Fibroblast of lung (primary cell): ENCODE data around the gene SERPINB7. TPM values are rescaled to one million over a fixed set of nuclear protein-coding genes. Genes with fewer than 3 reads are reported as not detected.
A peak's percentile ranks its signal among the peaks of the same experiment; 100 is the strongest.

Experiments
- DNase-seq, 2 donors: peaks; one replicate each; pipeline versions ENCODE4 v3.0.0 to v3.0.0-alpha.2; 2010; ENCODE audit warnings: low read depth in 2 of 2
- H2AFZ ChIP-seq: 2 replicates; pipeline ENCODE4 v1.5.1; 2012; ENCODE audit warnings: low read length, control low read depth, inconsistent platforms
- H3K27ac ChIP-seq: 2 replicates; pipeline ENCODE4 v1.5.1; 2011; ENCODE audit warnings: low read length, control low read depth; ENCODE audit not compliant: insufficient read depth
- H3K27me3 ChIP-seq: 2 replicates; pipeline ENCODE4 v1.5.1; 2011; ENCODE audit warnings: mild to moderate bottlenecking, low read length; ENCODE audit not compliant: control insufficient read depth, insufficient read depth
- H3K36me3 ChIP-seq: 2 replicates; pipeline ENCODE4 v1.5.1; 2011; ENCODE audit warnings: low read length; ENCODE audit not compliant: control insufficient read depth, insufficient read depth
- H3K4me1 ChIP-seq: 2 replicates; pipeline ENCODE4 v1.5.1; 2011; ENCODE audit warnings: low read length; ENCODE audit not compliant: control insufficient read depth, insufficient read depth; ENCODE audit errors: extremely low read depth
- H3K4me2 ChIP-seq: 2 replicates; pipeline ENCODE4 v1.5.1; 2011; ENCODE audit warnings: low read length, control low read depth; ENCODE audit not compliant: insufficient read depth; ENCODE audit errors: extremely low read depth
- H3K4me3 ChIP-seq, 4 experiments: fragments of 200-600 bp in 1 of 4; sonication (generic) in 1 of 4; replicated peaks in 1 of 4; 2 replicates each; pipeline ENCODE4 v1.5.1; 2011 to 2016; ENCODE audit warnings: low read length in 4 of 4, low read depth in 3 of 4, mild to moderate bottlenecking in 3 of 4, control low read depth in 2 of 4, inconsistent platforms in 1 of 4, mixed read lengths in 1 of 4; ENCODE audit not compliant: insufficient read depth in 1 of 4; ENCODE audit errors: control extremely low read depth in 1 of 4
- H3K79me2 ChIP-seq: 2 replicates; pipeline ENCODE4 v1.5.1; 2012; ENCODE audit warnings: mild to moderate bottlenecking, low read length, inconsistent platforms; ENCODE audit not compliant: control insufficient read depth, insufficient read depth
- H3K9ac ChIP-seq: 2 replicates; pipeline ENCODE4 v1.5.1; 2011; ENCODE audit warnings: mild to moderate bottlenecking, low read length, control low read depth; ENCODE audit not compliant: insufficient read depth
- H3K9me3 ChIP-seq: 2 replicates; pipeline ENCODE4 v1.5.1; 2012; ENCODE audit warnings: low read depth, low read length; ENCODE audit not compliant: control insufficient read depth, insufficient read depth
- H4K20me1 ChIP-seq: 2 replicates; pipeline ENCODE4 v1.5.1; 2011; ENCODE audit warnings: low read length; ENCODE audit not compliant: control insufficient read depth, insufficient read depth; ENCODE audit errors: extremely low read depth
- EZH2 ChIP-seq: IDR thresholded peaks from 2 replicates; pipeline ENCODE4 v1.5.1; 2012; ENCODE audit warnings: low read length, control low read depth, mild to moderate bottlenecking; ENCODE audit errors: missing control alignments
- polyA plus RNA-seq, 2 donors: library from polyadenylated mRNA; depleted of rRNA in 1 of 2; stranded (reverse) in 1 of 2; unstranded in 1 of 2; fragments of >200 nt; gene quantifications; 2 replicates each; pipeline ENCODE4 v1.2.1, GENCODE V29; 2011 to 2012; ENCODE audit warnings: missing spikeins in 1 of 2
- total RNA-seq: library from RNA; depleted of rRNA; stranded (reverse); fragments of >200 nt; gene quantifications from 2 replicates; pipeline ENCODE4 v1.2.1, GENCODE V29; 2014
- TF ChIP-seq, protein P1 (sequence below), 2 donors: IDR thresholded peaks in 1 of 2; conservative IDR thresholded peaks in 1 of 2; 1 replicate in 1 of 2; 2 replicates in 1 of 2; pipeline ENCODE4 v1.5.1; 2011 to 2012; ENCODE audit warnings: low read length in 2 of 2, control low read depth in 1 of 2, inconsistent platforms in 1 of 2, low read depth in 1 of 2, mild to moderate bottlenecking in 1 of 2

Gene SERPINB7
- total and polyA plus RNA-seq, 2 donors (not counting 1 experiment from before 2014, with no cell fraction given): 3.0 to 6.7 TPM

DNA sequence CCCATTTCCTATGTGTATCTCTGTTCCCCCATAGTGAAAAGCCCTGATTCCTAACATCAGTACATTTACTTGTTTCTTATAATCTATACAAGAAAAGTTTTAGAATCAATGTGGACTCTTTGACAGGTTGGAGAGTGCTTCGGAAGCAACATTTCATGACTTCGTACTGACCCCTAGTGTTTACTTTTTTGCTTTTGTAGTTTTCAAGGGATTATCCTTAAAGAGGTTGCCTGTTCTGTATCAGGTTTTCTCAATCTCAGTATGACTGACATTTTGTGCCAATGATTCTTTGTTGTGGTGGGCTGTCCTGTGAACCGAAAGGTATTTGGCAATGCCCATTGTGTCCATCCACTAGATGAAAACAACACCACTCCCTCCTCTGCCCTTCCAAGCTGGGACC, 69.0 kb downstream of the SERPINB7 start:
- Histone ChIP-seq H3K4me3 (no peak overlapping the region), H2AFZ (no peak overlapping the region), H3K4me1 (no peaks in the 10 kb centered on the region), H3K9me3 (no peaks in the 10 kb centered on the region), H3K36me3 (no peaks in the 10 kb centered on the region), H3K79me2 (no peaks in the 10 kb centered on the region), H3K9ac (no peak overlapping the region), H3K27ac (no peak overlapping the region), H3K27me3 (no peaks in the 10 kb centered on the region), H3K4me2 (no peak overlapping the region), H4K20me1 (no peaks in the 10 kb centered on the region)
- DNase-seq: peak; percentile 31 to 69
- TF ChIP-seq, protein P1, sequence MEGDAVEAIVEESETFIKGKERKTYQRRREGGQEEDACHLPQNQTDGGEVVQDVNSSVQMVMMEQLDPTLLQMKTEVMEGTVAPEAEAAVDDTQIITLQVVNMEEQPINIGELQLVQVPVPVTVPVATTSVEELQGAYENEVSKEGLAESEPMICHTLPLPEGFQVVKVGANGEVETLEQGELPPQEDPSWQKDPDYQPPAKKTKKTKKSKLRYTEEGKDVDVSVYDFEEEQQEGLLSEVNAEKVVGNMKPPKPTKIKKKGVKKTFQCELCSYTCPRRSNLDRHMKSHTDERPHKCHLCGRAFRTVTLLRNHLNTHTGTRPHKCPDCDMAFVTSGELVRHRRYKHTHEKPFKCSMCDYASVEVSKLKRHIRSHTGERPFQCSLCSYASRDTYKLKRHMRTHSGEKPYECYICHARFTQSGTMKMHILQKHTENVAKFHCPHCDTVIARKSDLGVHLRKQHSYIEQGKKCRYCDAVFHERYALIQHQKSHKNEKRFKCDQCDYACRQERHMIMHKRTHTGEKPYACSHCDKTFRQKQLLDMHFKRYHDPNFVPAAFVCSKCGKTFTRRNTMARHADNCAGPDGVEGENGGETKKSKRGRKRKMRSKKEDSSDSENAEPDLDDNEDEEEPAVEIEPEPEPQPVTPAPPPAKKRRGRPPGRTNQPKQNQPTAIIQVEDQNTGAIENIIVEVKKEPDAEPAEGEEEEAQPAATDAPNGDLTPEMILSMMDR (conservative IDR thresholded peaks at IDR 0.05 in 1 of 2, IDR thresholded peaks at IDR 0.05 in 1 of 2; ENCODE audit: low read depth in 1 of 2, low read length in 2 of 2): peak; percentile 43 to 52
- no peak for TF ChIP-seq EZH2

GRCh38 chr18:63848159-63848558, 72.9 kb downstream of the SERPINB7 start:
- H4K20me1 ChIP-seq: no peaks in the 10 kb centered on the region
- no peaks in the 10 kb centered on the region for H3K36me3 ChIP-seq
- H3K4me1 ChIP-seq: no peaks in the 10 kb centered on the region
- H3K79me2 ChIP-seq: no peaks in the 10 kb centered on the region
- H3K27me3 ChIP-seq: no peaks in the 10 kb centered on the region
- no peaks in the 10 kb centered on the region for H3K9me3 ChIP-seq
- H3K4me3 ChIP-seq: no peak overlapping the region
- no peak overlapping the region for H2AFZ ChIP-seq
- peak; percentile 58 to 70 for DNase-seq
- no peak overlapping the region for H3K9ac ChIP-seq
- TF ChIP-seq, protein P1 (conservative IDR thresholded peaks at IDR 0.05 in 1 of 2, IDR thresholded peaks at IDR 0.05 in 1 of 2; ENCODE audit: low read depth in 1 of 2, low read length in 2 of 2): peak; percentile 63 to 70
- TF ChIP-seq EZH2: no peak
- H3K27ac ChIP-seq: no peak overlapping the region
- H3K4me2 ChIP-seq: no peak overlapping the region

DNA sequence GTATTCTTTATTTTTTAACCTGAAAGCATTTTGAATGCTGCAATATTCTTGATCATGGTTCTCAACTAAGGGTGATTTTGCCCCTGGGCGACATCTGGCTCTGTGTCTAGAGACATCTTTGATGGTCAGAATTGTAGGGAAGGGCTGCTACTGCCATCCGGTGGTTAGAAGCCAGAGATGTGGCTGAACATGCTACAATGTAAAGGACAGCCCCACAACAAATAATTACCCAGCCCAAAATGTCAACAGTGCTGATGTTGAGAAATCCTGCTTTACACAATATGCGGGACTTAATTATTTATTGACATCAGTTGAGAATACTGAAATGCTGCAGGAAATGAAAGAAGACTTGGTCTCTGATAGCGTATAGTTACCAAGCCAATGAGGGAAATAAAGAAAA, 74.8 kb downstream of the SERPINB7 start:
- TF ChIP-seq EZH2: no peak
- TF ChIP-seq, protein P1 (conservative IDR thresholded peaks at IDR 0.05 in 1 of 2, IDR thresholded peaks at IDR 0.05 in 1 of 2; ENCODE audit: low read depth in 1 of 2, low read length in 2 of 2): peak; percentile 57 to 58
- no peaks in the 10 kb centered on the region for H3K36me3 ChIP-seq
- H4K20me1 ChIP-seq: no peaks in the 10 kb centered on the region
- H3K4me2 ChIP-seq: no peak overlapping the region
- H3K9ac ChIP-seq: no peak overlapping the region
- no peak overlapping the region for H2AFZ ChIP-seq
- no peak overlapping the region for H3K27ac ChIP-seq
- no peaks in the 10 kb centered on the region for H3K9me3 ChIP-seq
- no peaks in the 10 kb centered on the region for H3K79me2 ChIP-seq
- H3K4me1 ChIP-seq: no peaks in the 10 kb centered on the region
- DNase-seq: peak in 1 of 2 donors; percentile 43
- H3K27me3 ChIP-seq: no peaks in the 10 kb centered on the region
- H3K4me3 ChIP-seq: no peak overlapping the region
